Lung (tissue), 12 donors: ENCODE results near the gene ISCA1. TPM values are rescaled to one million over a fixed set of nuclear protein-coding genes. Genes with fewer than 3 reads are reported as not detected.

Experiments
- ATAC-seq: fragments of 200-7000 bp; cut with Tn5 transposase; one replicate; pipeline ENCODE4 v1.9.1; 2020; ENCODE audit warnings: moderate number of reproducible peaks; ENCODE audit not compliant: insufficient read depth, low FRiP score
- DNase-seq, 3 donors: peaks; one replicate each; pipeline ENCODE4 v3.0.0-alpha.2; 2013 to 2017
- H3K27ac ChIP-seq, 2 donors: one replicate each; pipeline ENCODE4 v1.5.1; 2013; ENCODE audit warnings: mild to moderate bottlenecking in 2 of 2, moderate library complexity in 2 of 2, control low read depth in 1 of 2, inconsistent platforms in 1 of 2, low read depth in 1 of 2, low read length in 1 of 2
- H3K27me3 ChIP-seq, 3 donors: one replicate each; pipeline ENCODE4 v1.5.1; 2013; ENCODE audit warnings: low read length in 2 of 3; ENCODE audit not compliant: control insufficient read depth in 3 of 3, insufficient read depth in 3 of 3
- H3K36me3 ChIP-seq, 4 donors: one replicate each; pipeline ENCODE4 v1.5.1; 2013; ENCODE audit warnings: low read length in 4 of 4, mild to moderate bottlenecking in 1 of 4, moderate library complexity in 1 of 4; ENCODE audit not compliant: control insufficient read depth in 4 of 4, insufficient read depth in 4 of 4
- H3K4me1 ChIP-seq, 5 donors: one replicate each; pipeline ENCODE4 v1.5.1; 2013; ENCODE audit warnings: low read length in 5 of 5, mild to moderate bottlenecking in 2 of 5, moderate library complexity in 1 of 5; ENCODE audit not compliant: control insufficient read depth in 5 of 5, insufficient read depth in 5 of 5
- H3K4me3 ChIP-seq: one replicate; pipeline ENCODE4 v1.5.1; 2013; ENCODE audit warnings: mild to moderate bottlenecking, control low read depth, moderate library complexity
- H3K9ac ChIP-seq, 2 donors: one replicate each; pipeline ENCODE4 v1.5.1; 2013; ENCODE audit warnings: low read length in 2 of 2, control low read depth in 1 of 2; ENCODE audit not compliant: insufficient read depth in 1 of 2
- H3K9me3 ChIP-seq, 4 donors: one replicate each; pipeline ENCODE4 v1.5.1; 2013; ENCODE audit warnings: low read length in 3 of 4, mild to moderate bottlenecking in 1 of 4, moderate library complexity in 1 of 4; ENCODE audit not compliant: control insufficient read depth in 4 of 4, insufficient read depth in 3 of 4
- WGBS, 2 donors: extraction: QIAGEN DNeasy Blood & Tissue Kit; methylation state at CpG; one replicate each; pipeline ENCODE4 v1.1.7; 2013; 5-methylcytosine and 5-hydroxymethylcytosine counted together
- polyA plus RNA-seq, 2 donors: library from polyadenylated mRNA; stranded (reverse); fragments of 200-250 nt; gene quantifications; one replicate each; pipeline ENCODE4 v1.2.1, GENCODE V29; 2013
- total RNA-seq, 2 donors: library from RNA; depleted of rRNA in 1 of 2; stranded (reverse); fragments of >200 nt in 1 of 2; gene quantifications; one replicate each; pipeline ENCODE4 v1.2.1, GENCODE V29; 2014 to 2021
- TF ChIP-seq, protein P1 (sequence below): IDR thresholded peaks from 2 replicates; pipeline ENCODE4 v1.5.1; 2012; ENCODE audit warnings: mild to moderate bottlenecking; ENCODE audit errors: control extremely low read depth, extremely low read depth
- donor health status: control.
- donor health status: control.
- donor health status: Bipolar disorder and iron deficiency.
- donor health status: healthy.
- donor health status: DM: yes; HTN: yes; CAD: no.

ISCA1 gene
- total and polyA plus RNA-seq, 4 donors = 18.5 to 45.5 (median 20.7) TPM

DNA sequence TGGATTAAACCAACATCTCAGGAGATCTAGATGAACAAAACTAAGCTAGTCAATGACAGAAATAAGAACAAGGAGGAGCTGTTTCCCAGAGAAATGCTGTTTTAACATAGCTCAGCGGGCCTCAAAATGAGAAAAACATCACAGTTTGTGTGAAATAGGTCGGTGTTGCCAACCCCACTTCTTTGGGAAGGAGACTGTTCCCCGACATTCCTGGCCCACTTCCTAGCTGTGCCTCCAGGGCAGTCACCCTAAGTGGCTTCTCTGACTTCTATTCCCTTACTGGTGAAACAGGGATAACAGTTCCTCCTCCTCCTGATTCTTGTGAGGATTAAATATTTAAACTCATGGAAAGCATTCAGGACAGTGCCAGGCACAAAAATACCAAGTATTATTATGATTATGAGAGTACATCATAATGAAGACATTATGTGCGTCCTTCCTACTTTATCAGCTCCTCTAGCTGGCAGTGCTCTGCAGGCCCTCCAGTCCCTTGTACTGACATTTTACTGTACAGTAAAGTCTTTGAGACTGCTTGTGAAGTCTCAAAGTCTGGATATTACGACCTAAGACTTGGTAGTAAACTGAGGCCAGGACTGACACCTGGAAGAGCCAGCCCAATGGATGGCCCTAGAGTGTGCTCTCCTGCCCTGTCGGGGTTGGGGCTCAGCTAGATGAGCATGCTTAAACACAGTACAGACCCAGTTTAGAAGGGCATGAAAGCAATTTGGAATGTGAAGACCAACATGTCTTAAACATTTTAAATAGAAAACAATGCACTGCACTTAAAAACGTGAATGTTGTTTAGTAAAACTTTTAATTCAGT, 7.3 kb downstream of the ISCA1 start:
- H3K4me1 ChIP-seq = peaks cover 0 to 15% (median 7%) of the 10 kb centered on the region in 5 donors
- no peak for ATAC-seq
- no peak overlapping the region for H3K4me3 ChIP-seq
- TF ChIP-seq, protein P1, sequence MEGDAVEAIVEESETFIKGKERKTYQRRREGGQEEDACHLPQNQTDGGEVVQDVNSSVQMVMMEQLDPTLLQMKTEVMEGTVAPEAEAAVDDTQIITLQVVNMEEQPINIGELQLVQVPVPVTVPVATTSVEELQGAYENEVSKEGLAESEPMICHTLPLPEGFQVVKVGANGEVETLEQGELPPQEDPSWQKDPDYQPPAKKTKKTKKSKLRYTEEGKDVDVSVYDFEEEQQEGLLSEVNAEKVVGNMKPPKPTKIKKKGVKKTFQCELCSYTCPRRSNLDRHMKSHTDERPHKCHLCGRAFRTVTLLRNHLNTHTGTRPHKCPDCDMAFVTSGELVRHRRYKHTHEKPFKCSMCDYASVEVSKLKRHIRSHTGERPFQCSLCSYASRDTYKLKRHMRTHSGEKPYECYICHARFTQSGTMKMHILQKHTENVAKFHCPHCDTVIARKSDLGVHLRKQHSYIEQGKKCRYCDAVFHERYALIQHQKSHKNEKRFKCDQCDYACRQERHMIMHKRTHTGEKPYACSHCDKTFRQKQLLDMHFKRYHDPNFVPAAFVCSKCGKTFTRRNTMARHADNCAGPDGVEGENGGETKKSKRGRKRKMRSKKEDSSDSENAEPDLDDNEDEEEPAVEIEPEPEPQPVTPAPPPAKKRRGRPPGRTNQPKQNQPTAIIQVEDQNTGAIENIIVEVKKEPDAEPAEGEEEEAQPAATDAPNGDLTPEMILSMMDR = no peak
- H3K9me3 ChIP-seq = no peaks in the 10 kb centered on the region
- H3K9ac ChIP-seq = no peak overlapping the region
- no peak for DNase-seq
- H3K27me3 ChIP-seq = no peaks in the 10 kb centered on the region
- H3K36me3 ChIP-seq = peaks cover 12 to 23% (median 18%) of the 10 kb centered on the region in 4 donors
- 83 to 89% methylated on average over 7 of the region's 7 CpGs for WGBS, 2 donors
- no peak overlapping the region for H3K27ac ChIP-seq

DNA sequence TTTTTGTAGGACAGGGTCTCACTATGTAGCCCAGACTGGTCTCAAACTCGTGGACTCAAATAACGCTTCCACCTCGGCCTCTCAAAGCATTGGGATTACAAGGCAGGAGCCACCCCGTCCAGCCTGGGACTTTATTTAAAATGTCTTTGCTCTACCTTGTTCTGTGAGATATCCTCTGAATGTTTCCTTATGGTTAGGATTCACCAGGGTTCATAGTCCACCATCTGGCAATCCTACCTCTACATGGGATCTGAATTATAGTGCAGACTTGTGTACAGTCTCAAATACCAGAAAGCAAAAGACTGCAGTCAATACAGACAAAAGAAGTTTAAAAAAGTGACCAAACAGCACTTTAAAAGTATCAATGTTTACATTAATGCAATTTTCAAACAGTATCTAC, 10.1 kb downstream of the ISCA1 start:
- peaks cover 13 to 22% (median 18%) of the 10 kb centered on the region in 4 donors for H3K36me3 ChIP-seq
- H3K9me3 ChIP-seq = no peaks in the 10 kb centered on the region
- peaks cover 0 to 11% (median 4%) of the 10 kb centered on the region in 5 donors for H3K4me1 ChIP-seq
- no peak overlapping the region for H3K4me3 ChIP-seq
- no peaks in the 10 kb centered on the region for H3K27me3 ChIP-seq
- no peak for ATAC-seq
- DNase-seq = no peak
- no peak overlapping the region for H3K27ac ChIP-seq
- WGBS, 2 donors = 95 to 96% methylated on average over 4 of the region's 4 CpGs
- no peak overlapping the region for H3K9ac ChIP-seq
- TF ChIP-seq, protein P1 = no peak

DNA sequence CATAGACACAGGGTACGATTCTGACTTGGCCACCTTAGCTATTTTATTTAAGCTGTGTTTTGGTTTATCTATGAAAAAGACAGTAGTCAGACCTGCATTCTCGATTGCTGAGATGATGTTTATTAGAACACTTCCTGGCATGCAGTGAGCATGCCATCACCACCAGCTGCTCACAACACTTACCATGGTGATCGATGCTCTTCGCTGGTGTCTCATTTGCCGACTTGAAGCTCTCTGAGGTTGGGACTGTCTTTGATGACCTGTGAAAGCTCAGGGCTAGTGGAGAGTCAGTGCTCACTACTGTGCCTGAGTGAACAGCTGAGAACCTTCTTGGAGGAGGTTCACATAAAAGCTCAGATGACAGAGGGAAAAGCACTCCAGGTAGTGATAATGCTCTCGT, 18.5 kb downstream of the ISCA1 start:
- DNase-seq = no peak
- 83 to 85% methylated on average over 6 of the region's 6 CpGs for WGBS, 2 donors
- Histone ChIP-seq H3K27ac (no peak overlapping the region), H3K9ac (no peak overlapping the region), H3K36me3 (peaks cover 3 to 27% (median 11%) of the 10 kb centered on the region in 4 donors), H3K4me1 (peaks cover 0 to 8% (median 0%) of the 10 kb centered on the region in 5 donors), H3K27me3 (no peaks in the 10 kb centered on the region), H3K4me3 (no peak overlapping the region), H3K9me3 (no peaks in the 10 kb centered on the region)
- ATAC-seq = no peak
- TF ChIP-seq, protein P1 = no peak
